H9 (cell line): ENCODE data around the gene TNPO3. TPM values are rescaled to one million over a fixed set of nuclear protein-coding genes. Genes with fewer than 3 reads are reported as not detected.

Experiments
- DNase-seq: peaks from one replicate; pipeline ENCODE4 v3.0.0-alpha.2; 2017
- H2AFZ ChIP-seq: one replicate; pipeline ENCODE4 v1.6.1; 2013; ENCODE audit warnings: mild to moderate bottlenecking, low read length, control low read depth, moderate library complexity
- H2AK5ac ChIP-seq: 2 replicates; pipeline ENCODE4 v1.6.1; 2013; ENCODE audit warnings: low read length, control low read depth, mixed read lengths; ENCODE audit not compliant: insufficient read length
- H2BK120ac ChIP-seq: one replicate; pipeline ENCODE4 v1.6.1; 2013; ENCODE audit warnings: low read depth, mild to moderate bottlenecking, low read length, control low read depth, inconsistent platforms; ENCODE audit not compliant: poor library complexity, severe bottlenecking
- H2BK12ac ChIP-seq: 2 replicates; pipeline ENCODE4 v1.6.1; 2013; ENCODE audit warnings: low read length, control low read depth, mixed read lengths, low read depth; ENCODE audit not compliant: insufficient read length
- H2BK15ac ChIP-seq: 2 replicates; pipeline ENCODE4 v1.6.1; 2013; ENCODE audit warnings: low read depth, low read length, control low read depth
- H2BK20ac ChIP-seq: one replicate; pipeline ENCODE4 v1.6.1; 2013; ENCODE audit warnings: low read depth, mild to moderate bottlenecking, low read length, control low read depth, inconsistent platforms; ENCODE audit not compliant: poor library complexity, severe bottlenecking
- H2BK5ac ChIP-seq: 2 replicates; pipeline ENCODE4 v1.6.1; 2013; ENCODE audit warnings: low read length, control low read depth, mixed read lengths; ENCODE audit not compliant: insufficient read length
- H3K14ac ChIP-seq: 2 replicates; pipeline ENCODE4 v1.6.1; 2013; ENCODE audit warnings: low read length, control low read depth; ENCODE audit not compliant: insufficient read depth
- H3K18ac ChIP-seq: 2 replicates; pipeline ENCODE4 v1.6.1; 2013; ENCODE audit warnings: low read depth, mild to moderate bottlenecking, mixed read lengths, low read length, control low read depth; ENCODE audit not compliant: insufficient read length
- H3K23ac ChIP-seq: 2 replicates; pipeline ENCODE4 v1.6.1; 2013; ENCODE audit warnings: low read length, control low read depth, mixed read lengths, low read depth; ENCODE audit not compliant: insufficient read length
- H3K23me2 ChIP-seq: 2 replicates; pipeline ENCODE4 v1.6.1; 2013; ENCODE audit warnings: low read depth, mild to moderate bottlenecking, mixed read lengths, low read length, control low read depth; ENCODE audit not compliant: insufficient read length, poor library complexity, severe bottlenecking
- H3K27ac ChIP-seq: 2 replicates; pipeline ENCODE4 v1.5.1; 2013; ENCODE audit warnings: low read length, control low read depth, mixed read lengths, low read depth; ENCODE audit not compliant: insufficient read length
- H3K27me3 ChIP-seq: 2 replicates; pipeline ENCODE4 v1.6.1; 2013; ENCODE audit warnings: low read length, control low read depth, inconsistent platforms; ENCODE audit not compliant: insufficient read depth
- H3K4ac ChIP-seq: 2 replicates; pipeline ENCODE4 v1.6.1; 2013; ENCODE audit warnings: low read depth, mild to moderate bottlenecking, control low read depth, inconsistent platforms, low read length, moderate library complexity
- H3K4me1 ChIP-seq: 2 replicates; pipeline ENCODE4 v1.6.1; 2013; ENCODE audit warnings: low read length, control low read depth, inconsistent platforms; ENCODE audit not compliant: insufficient read depth
- H3K4me2 ChIP-seq: 2 replicates; pipeline ENCODE4 v1.6.1; 2013; ENCODE audit warnings: low read length, control low read depth, mixed read lengths; ENCODE audit not compliant: insufficient read length, insufficient read depth
- H3K56ac ChIP-seq: 2 replicates; pipeline ENCODE4 v1.6.1; 2013; ENCODE audit warnings: low read depth, mild to moderate bottlenecking, mixed read lengths, low read length, control low read depth; ENCODE audit not compliant: insufficient read length
- H3K79me1 ChIP-seq: 2 replicates; pipeline ENCODE4 v1.6.1; 2013; ENCODE audit warnings: low read depth, mild to moderate bottlenecking, moderate library complexity, low read length, control low read depth, inconsistent platforms; ENCODE audit not compliant: insufficient read depth, poor library complexity, severe bottlenecking
- H3K79me2 ChIP-seq: 2 replicates; pipeline ENCODE4 v1.6.1; 2013; ENCODE audit warnings: low read length, control low read depth, inconsistent platforms; ENCODE audit not compliant: insufficient read depth
- H3K9ac ChIP-seq: 2 replicates; pipeline ENCODE4 v1.6.1; 2013; ENCODE audit warnings: low read length, control low read depth, mixed read lengths; ENCODE audit not compliant: insufficient read length; ENCODE audit errors: extremely low read depth
- H3K9me3 ChIP-seq: one replicate; pipeline ENCODE4 v1.6.1; 2013; ENCODE audit warnings: low read depth, low read length, inconsistent platforms; ENCODE audit not compliant: control insufficient read depth
- H3T11ph ChIP-seq: one replicate; pipeline ENCODE4 v1.6.1; 2013; ENCODE audit warnings: mild to moderate bottlenecking, low read length, control low read depth, inconsistent platforms
- H4K20me1 ChIP-seq: one replicate; pipeline ENCODE4 v1.6.1; 2013; ENCODE audit not compliant: control insufficient read depth, insufficient read length, insufficient read depth
- H4K5ac ChIP-seq: 2 replicates; pipeline ENCODE4 v1.6.1; 2013; ENCODE audit warnings: low read depth, mild to moderate bottlenecking, mixed read lengths, low read length, control low read depth; ENCODE audit not compliant: insufficient read length
- H4K8ac ChIP-seq: replicated peaks from 2 replicates; pipeline ENCODE4 v1.6.1; 2013; ENCODE audit warnings: low read length, control low read depth, mixed read lengths, low read depth; ENCODE audit not compliant: insufficient read length
- H4K91ac ChIP-seq: 2 replicates; pipeline ENCODE4 v1.6.1; 2013; ENCODE audit warnings: low read depth, mild to moderate bottlenecking, moderate library complexity, mixed read lengths, low read length, control low read depth; ENCODE audit not compliant: insufficient read length
- H3K27ac Mint-ChIP-seq, 3 experiments: 2 replicates in 2 of 3; 3 replicates in 1 of 3; pipeline ENCODE4 v1.8.0; 2020 to 2021; ENCODE audit warnings: mixed read lengths in 3 of 3, mild to moderate bottlenecking in 1 of 3, moderate library complexity in 1 of 3
- H3K27me3 Mint-ChIP-seq: 2 replicates; pipeline ENCODE4 v1.8.0; 2021; ENCODE audit warnings: low read depth, mild to moderate bottlenecking, moderate library complexity, mixed read lengths
- H3K36me3 Mint-ChIP-seq, 3 experiments: 2 replicates in 2 of 3; 3 replicates in 1 of 3; pipeline ENCODE4 v1.8.0; 2020 to 2021; ENCODE audit warnings: low read depth in 3 of 3, mixed read lengths in 3 of 3; ENCODE audit not compliant: insufficient read depth in 1 of 3
- H3K4me1 Mint-ChIP-seq, 2 experiments: 2 replicates each; pipeline ENCODE4 v1.8.0; 2020; ENCODE audit warnings: mixed read lengths in 2 of 2
- H3K4me3 Mint-ChIP-seq, 2 experiments: 2 replicates in 1 of 2; 3 replicates in 1 of 2; pipeline ENCODE4 v1.8.0; 2020 to 2021; ENCODE audit warnings: mild to moderate bottlenecking in 2 of 2, mixed read lengths in 2 of 2, moderate library complexity in 1 of 2
- H3K9me3 Mint-ChIP-seq, 2 experiments: 2 replicates in 1 of 2; 3 replicates in 1 of 2; pipeline ENCODE4 v1.8.0; 2020; ENCODE audit warnings: mild to moderate bottlenecking in 2 of 2, mixed read lengths in 2 of 2, moderate library complexity in 1 of 2
- CTCF ChIP-seq: fragments of 200-600 bp; sonication (generic); conservative IDR thresholded peaks from 3 replicates; pipeline ENCODE4 v1.8.0; 2021; ENCODE audit warnings: antibody characterized with exemption, mild to moderate bottlenecking
- WGBS: extraction: QIAGEN DNeasy Blood & Tissue Kit; methylation state at CpG from one replicate; pipeline ENCODE4 v1.1.7; 2013; ENCODE audit warnings: missing lambda C conversion rate, low lambda C conversion rate, mixed read lengths; ENCODE audit not compliant: insufficient read length; ENCODE audit errors: extremely low coverage; 5-methylcytosine and 5-hydroxymethylcytosine counted together
- total RNA-seq: library from RNA; stranded (reverse); gene quantifications from 2 replicates; pipeline ENCODE4 v1.2.1, GENCODE V29; 2021

Gene TNPO3
- total RNA-seq, 1 experiment from 2014 or later = 90.1 TPM

- WGBS = no CpG with 5 or more reads among the region's 2 CpGs
- H2AFZ ChIP-seq = no peak overlapping the region
- no peak overlapping the region for H3K27ac Mint-ChIP-seq
These were observed 23.5 kb upstream of the TNPO3 start for GRCh38 chr7:129078455-129078854.

More at GRCh38 chr7:129078455-129078854, 23.5 kb upstream of the TNPO3 start:
- H3K9me3 Mint-ChIP-seq = no peaks in the 10 kb centered on the region; a peak in 2 of 5 replicates
- 0 out of 4 replicates have a peak, but pooled peaks cover 0 to 4% of the 10 kb centered on the region in 2 experiments for H3K4me1 Mint-ChIP-seq
- Histone ChIP-seq H3K18ac (no peak overlapping the region), H3K27me3 (no peaks in the 10 kb centered on the region), H3K79me1 (no peaks in the 10 kb centered on the region), H3K9me3 (no peaks in the 10 kb centered on the region), H2BK120ac (no peak overlapping the region), H4K8ac (no peak overlapping the region), H4K91ac (no peak overlapping the region), H3K9ac (no peak overlapping the region), H3K23ac (no peak overlapping the region), H2AK5ac (no peak overlapping the region), H2BK12ac (no peak overlapping the region), H3K4ac (no peak overlapping the region), H2BK5ac (no peak overlapping the region), H2BK15ac (no peak overlapping the region), H3K4me1 (no peaks in the 10 kb centered on the region), H4K5ac (no peak overlapping the region), H3K79me2 (no peaks in the 10 kb centered on the region), H3K27ac (no peak overlapping the region), H3T11ph (no peak overlapping the region), H3K14ac (no peak overlapping the region), H3K4me2 (no peak overlapping the region), H4K20me1 (no peaks in the 10 kb centered on the region), H3K23me2 (no peaks in the 10 kb centered on the region), H2BK20ac (no peak overlapping the region), H3K56ac (no peak overlapping the region)
- no peak overlapping the region for H3K4me3 Mint-ChIP-seq
- DNase-seq = no peak
- H3K36me3 Mint-ChIP-seq = no peaks in the 10 kb centered on the region
- H3K27me3 Mint-ChIP-seq = peaks cover 3% of the 10 kb centered on the region; the same call in 1 of the 2 replicates
- TF ChIP-seq CTCF = no peak
